ENCODE results near the gene SAAL1.

DNA sequence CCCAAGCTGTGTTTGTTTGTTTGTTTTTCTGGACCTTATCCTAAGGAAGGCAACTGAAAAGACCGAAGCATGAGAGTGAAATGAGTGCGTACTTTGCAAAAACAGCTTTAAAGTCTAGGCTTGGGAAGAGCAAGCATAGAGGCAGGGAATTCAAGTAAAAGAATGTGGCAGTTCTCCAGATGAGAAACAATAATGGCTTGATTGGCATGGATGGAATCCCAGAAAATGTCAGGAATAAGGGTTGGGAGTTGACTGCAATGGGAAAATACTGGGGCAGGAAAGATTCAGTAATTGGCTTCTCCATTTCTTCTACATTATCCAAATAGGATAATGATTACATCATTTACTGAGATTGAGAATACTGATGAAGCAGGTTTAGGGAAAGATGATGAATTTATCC lies 17.5 kb downstream of the SAAL1 start:
- TF ChIP-seq, protein P1, sequence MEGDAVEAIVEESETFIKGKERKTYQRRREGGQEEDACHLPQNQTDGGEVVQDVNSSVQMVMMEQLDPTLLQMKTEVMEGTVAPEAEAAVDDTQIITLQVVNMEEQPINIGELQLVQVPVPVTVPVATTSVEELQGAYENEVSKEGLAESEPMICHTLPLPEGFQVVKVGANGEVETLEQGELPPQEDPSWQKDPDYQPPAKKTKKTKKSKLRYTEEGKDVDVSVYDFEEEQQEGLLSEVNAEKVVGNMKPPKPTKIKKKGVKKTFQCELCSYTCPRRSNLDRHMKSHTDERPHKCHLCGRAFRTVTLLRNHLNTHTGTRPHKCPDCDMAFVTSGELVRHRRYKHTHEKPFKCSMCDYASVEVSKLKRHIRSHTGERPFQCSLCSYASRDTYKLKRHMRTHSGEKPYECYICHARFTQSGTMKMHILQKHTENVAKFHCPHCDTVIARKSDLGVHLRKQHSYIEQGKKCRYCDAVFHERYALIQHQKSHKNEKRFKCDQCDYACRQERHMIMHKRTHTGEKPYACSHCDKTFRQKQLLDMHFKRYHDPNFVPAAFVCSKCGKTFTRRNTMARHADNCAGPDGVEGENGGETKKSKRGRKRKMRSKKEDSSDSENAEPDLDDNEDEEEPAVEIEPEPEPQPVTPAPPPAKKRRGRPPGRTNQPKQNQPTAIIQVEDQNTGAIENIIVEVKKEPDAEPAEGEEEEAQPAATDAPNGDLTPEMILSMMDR (IDR thresholded peaks at IDR 0.05) = no peak
- TF ChIP-seq EZH2 (IDR thresholded peaks at IDR 0.05; ENCODE audit: borderline replicate concordance, insufficient read depth, low read depth, low read length, poor library complexity, severe bottlenecking) = no peak
